G401.6 (cell line): ENCODE data around the gene GRIFIN.

ENCODE experiments used
- FAIRE-seq: peaks from 2 replicates; lab custom pipeline; 2012; peaks lifted over from hg19 to GRCh38; lab: Jason Lieb, UNC

The GRIFIN gene

GRCh38 chr7:2432910-2433712, 43.1 kb downstream of the GRIFIN start:
- FAIRE-seq, result no peak

GRCh38 chr7:2431260-2431867, 44.8 kb downstream of the GRIFIN start:
- FAIRE-seq, result no peak

GRCh38 chr7:2425749-2426148, 50.4 kb downstream of the GRIFIN start:
- FAIRE-seq, result no peak
